Gastrocnemius medialis (tissue), 4 donors: ENCODE data around the gene STX7.

Experiments used
- CTCF ChIP-seq, 5 experiments: fragments of 450-650 bp in 3 of 5; fragments of 200-600 bp in 2 of 5; sonication (generic) in 2 of 5; IDR thresholded peaks in 4 of 5; conservative IDR thresholded peaks in 1 of 5; 1 replicate in 4 of 5; 2 replicates in 1 of 5; pipeline ENCODE4 v1.5.1; 2016 to 2019; ENCODE audit warnings: antibody characterized with exemption in 5 of 5, mild to moderate bottlenecking in 3 of 5, moderate library complexity in 3 of 5
- POLR2A ChIP-seq, 2 donors: fragments of 450-650 bp; IDR thresholded peaks; one replicate each; pipeline ENCODE4 v1.6.1; 2017; ENCODE audit warnings: antibody characterized with exemption in 2 of 2, mild to moderate bottlenecking in 2 of 2, moderate library complexity in 2 of 2

GRCh38 chr6:132418235-132418965 lies 94.5 kb downstream of the STX7 start:
- no peak for TF ChIP-seq POLR2A (IDR thresholded peaks at IDR 0.05)
- TF ChIP-seq CTCF (IDR thresholded peaks at IDR 0.05 in 4 of 5, conservative IDR thresholded peaks at IDR 0.05 in 1 of 5), result no peak
